GM19238 (cell line): ENCODE measurements around the gene DLL1.

Source experiments
- DNase-seq: peaks from one replicate; pipeline ENCODE4 v3.0.0; 2011; ENCODE audit warnings: low spot score; ENCODE audit not compliant: insufficient read length

DLL1 gene

DNA sequence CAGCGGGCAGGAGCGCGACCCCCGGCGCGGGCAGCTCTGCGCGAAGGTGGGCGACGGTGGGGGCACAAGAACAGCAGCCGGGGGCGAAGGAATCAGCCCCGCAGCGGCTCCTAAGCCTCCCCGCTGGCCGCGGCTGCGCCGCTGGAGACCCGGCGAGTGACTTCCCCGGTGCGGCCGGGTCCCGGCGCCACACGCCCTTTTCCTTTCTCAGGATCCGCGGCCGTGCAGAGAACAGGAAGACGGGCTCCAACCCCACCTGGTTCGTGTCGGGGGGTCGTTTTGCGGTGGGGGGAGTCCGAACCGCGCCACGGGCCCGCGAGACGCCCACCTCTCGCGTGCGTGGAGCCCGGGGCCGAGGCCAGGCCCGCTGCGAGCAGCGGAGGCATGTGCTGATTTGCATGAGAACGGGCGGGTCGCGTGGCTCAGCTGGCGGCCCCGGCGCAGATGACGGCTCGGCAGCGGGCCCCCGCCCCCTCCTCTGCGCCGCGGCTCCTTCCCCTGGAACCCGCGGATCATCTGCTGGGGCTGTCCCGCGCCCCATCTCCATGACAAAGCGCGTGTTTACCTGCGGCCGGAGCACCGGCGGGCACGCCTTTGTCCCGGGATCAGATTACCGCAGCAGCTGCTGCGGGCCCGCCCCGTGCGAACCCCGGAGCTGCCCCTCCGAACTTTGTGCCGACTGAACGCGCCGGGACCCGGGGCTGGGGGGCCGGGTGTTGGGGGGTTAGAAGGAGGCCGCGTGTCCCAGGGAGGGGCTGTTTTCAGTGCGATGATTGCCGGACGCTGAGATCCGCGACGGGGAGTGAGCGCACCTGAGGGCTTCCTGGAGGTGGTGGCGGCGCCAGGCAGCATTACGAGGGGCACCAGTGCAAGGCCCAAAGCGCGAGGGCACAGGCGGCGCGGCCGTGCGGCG lies 4.9 kb upstream of the DLL1 start:
- DNase-seq, result no peak

DNA sequence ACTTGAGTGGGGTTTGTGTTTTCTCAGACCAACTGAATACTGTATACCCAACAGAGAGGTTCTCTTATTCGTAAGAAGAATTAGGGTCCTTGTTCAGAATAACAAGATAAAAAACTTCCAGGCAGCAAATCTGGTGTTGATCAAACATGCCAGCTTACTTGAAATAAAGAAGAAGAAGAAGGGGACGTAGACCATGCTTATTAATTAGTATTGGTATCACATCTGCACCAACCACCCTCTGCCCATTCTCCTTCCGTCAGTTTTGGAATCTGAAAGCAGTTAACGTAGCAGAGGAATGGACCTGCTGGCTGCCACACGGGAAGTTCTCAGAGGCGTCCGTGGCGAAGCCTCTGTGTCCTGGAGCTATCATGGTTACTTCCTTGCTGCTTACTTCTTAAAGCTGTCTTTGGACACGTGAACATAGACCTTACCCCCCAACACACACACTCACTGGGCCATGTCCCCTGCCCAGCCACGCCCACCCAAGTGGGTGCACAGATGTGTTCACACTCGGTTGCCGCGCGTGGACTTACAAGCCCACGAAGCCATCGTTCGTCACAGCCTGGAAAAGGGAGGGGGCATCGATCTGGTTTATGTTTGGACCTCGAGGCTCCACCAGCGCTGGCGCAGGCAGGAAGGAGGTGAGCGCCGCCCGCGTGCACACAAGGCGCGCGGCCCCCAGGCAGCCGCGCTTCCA lies 4.1 kb upstream of the DLL1 start:
- DNase-seq, result no peak

DNA sequence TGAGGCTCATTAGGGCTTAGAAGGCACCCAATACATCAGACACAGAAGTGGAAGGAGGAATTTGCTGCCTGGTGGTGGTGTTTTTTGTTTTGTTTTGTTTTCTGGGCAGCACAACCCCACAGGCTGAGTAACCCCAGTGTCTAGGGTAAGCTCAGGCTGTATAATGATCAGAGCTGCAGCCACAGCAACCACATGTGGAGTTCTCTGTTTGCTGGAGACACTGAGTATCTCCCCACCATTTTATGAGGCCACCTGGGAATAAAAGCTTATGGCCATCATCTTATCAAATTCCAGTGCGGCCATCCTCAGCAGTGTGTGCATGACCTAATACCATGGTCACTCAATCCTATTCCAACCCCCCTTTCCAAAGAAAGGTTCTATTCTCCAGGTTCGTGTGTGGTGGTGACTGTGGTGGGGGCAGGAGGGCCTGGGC lies 3.4 kb upstream of the DLL1 start:
- no peak for DNase-seq

DNA sequence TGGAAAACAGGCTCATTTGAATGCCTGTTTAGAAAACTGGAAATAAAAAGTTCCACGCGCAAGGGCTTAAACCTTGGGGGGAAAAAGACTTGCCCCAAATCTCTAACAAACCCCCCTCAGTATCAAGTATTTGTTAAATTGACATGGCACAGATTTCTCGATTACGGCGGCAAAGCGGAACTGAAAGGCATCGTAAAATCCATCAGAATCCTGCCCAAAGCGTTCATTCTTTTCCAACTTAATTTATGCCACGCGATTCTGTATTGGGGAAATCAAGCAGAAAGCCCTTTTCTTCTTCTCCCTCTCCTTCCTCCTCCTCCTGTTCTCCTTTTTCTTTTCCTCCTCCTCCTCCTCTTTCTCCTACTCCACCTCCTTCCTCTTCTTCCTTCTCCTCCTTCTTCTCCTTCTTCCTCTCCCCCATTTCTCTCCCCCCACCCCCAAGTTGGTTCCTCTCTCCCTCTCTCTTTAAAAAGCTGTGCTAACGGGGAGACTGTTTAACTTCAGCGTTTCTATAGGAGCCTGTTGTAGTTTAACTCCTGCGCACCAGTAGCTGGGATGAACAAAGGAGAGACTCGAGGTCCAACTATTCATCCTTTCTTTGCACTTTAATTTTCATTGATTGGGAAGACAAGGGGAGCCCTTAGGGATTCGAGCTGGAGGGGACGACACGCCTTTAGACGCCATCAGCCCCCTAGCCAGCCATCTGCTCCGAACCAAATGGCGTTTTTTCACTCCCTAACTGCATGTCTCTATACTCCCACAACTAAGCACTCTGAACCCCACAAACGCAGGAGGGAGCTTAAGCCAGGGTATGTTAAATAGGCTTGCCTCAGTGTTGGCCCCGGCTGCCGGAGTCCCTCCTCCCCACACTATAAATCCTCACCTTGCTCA lies 2.7 kb upstream of the DLL1 start:
- DNase-seq, result no peak

DNA sequence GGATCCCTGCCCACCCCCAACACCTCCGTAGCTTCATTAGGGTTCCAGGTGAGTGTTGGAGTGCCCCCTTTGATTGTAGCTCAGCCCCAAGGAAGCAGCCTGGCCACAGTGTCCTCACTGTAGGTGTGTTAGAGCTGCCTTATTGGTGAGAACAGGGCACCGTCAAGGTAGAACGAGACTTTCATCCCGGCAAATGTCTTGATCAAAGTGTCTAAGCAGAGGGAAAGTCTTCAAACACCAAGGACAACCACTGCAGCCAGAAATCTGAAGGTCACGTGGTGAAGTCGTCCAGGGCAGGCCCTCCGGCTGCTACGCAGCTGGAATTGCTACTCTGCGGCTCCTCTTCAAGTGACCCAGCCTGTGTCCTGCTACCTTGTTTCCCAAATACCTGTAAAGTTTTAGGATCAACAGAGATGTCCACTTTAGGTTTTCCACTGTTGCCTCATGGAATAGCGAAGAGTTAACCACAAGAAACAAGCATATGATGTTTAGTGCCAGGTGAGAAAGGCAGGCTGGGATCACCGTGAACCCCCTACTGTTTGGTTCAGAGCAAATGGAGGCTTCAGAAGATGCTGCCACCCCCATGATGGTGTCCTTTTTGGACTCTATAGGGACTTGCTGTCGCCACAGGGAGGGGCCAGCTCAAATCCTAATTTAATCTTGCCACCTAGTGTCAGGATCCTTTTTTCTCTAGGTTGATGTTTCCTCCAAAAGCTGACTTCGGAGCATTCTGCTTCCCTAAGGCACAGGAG lies 1.7 kb upstream of the DLL1 start:
- DNase-seq, result no peak

DNA sequence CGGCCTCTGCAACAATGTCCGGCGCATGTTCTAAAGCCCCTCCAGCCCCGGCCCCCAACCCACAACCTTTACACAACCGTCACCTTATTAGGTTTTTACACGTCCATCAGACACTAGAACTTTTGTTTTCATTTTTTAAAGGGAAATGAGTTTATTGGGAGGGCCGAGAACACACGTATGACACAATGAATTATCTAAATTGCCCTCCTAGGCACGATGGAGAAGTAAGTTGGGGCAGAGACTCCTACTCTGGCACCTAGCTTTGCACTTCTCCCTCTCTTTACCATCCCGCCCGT lies 1.2 kb upstream of the DLL1 start:
- DNase-seq, result no peak

DNA sequence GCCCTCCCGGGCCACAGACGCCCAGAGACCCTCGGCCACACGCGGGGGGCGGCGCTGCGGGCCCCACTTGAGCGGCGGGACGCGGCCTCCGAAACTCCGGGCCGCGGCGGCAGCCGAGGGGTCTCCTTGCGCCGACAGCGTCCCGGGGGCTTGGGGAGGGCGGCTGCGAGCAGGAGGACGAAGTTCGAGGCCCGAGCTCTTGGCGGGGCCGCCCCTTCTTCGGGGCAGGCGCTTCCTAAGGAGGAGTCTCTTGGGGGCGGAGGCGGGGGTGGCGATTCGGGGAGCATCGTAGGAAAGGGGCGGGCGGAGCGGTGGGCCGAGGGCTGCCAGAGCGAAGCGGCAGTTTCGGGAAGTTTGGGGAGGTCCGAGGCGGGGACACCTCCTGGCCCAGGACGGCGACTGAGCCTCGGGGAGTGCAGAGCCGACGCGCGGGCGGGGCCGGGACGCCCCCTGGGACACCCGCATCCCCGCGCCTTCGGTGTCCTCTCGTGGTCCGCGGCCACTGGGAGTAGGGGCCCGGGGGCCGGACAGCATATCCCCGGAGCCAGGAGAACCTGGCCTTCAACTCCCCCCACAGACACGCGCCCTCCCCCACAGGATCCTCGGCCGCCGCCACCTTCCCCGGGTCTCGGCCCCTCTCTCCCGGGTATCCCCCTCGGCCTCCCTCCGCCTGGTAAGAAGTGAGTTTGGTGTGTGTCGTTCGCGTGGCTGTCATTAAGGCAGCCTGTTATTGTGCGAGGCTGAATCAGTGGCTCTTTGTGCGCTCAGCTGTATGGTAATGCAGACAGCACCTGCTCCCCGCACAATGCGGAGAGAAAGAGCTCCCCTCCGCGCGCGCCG lies 613 bp upstream of the DLL1 start:
- DNase-seq, result no peak

DNA sequence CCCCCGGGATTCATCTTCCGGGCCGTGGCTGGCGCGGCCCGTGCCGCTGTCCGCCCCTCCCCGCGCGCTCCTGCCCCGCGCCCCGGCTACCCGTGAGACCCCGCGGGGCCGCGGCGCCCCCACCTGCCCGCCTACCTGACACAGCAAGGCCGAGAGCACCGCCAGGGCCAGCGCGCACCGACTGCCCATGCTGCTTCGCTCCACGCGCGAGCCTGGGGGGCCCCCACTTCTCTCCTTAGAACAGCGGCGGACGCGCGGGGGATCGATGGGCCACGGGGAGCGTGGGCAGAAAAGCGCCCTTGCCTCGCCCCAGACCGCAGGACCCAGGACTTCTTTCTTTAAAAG lies 955 bp downstream of the DLL1 start:
- DNase-seq, result no peak

DNA sequence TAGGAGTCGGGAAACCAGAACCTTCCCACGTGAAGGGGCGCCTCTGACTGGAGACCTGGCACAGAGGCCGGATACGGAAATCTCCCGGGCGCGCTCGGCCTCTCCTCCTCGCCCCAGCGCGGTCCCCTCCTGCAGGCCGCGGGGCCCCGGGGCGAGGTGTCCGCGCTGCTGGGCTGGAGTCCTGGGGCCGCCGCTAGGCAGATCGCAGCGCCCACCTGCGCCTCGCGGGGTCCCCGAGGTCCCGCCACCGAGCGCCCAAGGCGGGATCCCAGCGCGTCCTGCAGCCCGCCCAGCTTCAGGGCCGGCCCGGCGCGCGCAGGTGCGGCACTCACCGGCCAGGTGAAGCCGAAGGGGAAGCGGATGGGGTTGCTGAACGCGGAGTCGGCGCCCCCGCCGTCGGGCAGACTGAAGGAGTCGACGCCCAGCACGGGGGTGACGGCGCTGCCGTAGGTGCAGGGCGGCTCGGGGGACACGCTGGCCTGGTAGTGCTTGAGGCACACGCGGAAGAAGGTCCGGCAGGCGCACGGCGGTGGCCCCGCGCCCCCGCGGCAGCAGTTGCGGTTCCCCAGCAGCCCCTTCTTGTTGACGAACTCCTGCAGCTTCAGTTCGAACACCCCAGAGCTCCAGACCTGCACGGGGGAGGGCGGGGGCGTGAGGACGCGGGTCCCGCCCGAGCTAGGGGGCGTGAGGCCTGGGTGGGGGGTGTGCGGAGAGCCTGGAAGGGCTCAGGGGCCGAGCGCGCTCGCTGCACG lies 1.5 kb downstream of the DLL1 start:
- DNase-seq, result no peak

DNA sequence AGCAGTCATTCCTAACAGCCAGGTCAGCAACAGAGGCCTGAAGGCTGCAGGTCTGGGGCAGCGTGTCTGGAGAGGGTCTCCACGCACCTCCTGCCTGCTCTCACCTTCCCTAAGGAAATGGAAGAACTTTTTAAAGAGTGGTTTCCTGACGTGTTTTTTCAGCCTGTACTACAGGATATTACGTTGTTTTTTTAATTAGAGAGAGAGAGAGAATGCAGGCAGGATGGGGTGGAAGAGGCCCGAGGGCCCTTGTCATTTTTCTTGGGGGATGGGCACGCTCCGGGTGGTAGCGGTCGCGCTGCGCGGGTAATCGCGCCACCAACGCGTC lies 2.1 kb downstream of the DLL1 start:
- no peak for DNase-seq

DNA sequence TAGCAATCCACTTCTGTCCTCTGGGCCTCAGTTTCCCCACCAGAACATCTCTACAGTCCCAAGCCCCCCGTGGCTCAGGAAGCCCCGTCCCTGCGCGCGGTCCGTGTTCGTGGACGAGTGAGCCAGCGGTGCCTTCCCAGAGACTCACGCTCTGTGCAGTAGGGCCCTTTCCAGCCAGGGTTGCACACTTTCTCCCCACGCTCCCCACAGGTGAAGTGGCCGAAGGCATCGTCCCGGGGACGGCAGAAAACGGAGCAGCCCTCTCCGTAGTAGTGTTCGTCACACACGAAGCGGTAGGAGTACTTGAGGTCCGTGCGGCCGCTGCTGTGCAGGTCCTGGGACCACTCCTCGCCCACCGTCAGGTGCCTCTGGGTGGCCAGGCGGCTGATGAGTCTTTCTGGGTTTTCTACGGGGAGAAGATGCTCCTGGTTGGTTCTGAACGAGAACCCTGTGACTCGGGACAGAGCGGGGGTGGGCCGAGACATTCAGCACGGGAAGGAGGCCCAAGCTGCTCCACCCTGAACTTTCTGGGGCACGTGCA lies 2.7 kb downstream of the DLL1 start:
- DNase-seq, result no peak

DNA sequence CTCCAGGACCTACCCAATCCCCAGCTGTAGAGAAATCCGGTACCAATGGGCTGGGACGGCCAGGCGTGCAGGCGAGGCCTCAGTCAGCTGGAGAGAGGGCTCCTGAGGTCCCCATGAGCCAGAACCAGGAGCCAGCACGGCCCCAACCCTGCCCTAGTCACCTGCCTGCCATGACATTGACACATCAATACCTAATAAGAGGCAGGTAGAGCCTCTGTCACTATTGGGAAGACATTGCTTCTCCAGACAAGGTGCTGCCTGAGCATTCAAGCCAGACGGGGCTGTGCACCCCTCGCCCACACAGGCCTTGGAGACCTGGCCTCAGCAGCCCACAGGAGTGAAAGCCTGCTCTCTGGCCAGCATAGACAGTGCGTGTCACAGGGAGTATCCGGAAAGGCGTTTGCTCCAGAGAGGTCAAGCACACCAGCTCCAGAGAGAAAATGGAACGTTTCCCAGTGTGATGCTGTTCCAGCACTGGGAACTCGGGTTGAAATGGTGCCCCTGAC lies 3.5 kb downstream of the DLL1 start:
- DNase-seq, result no peak

DNA sequence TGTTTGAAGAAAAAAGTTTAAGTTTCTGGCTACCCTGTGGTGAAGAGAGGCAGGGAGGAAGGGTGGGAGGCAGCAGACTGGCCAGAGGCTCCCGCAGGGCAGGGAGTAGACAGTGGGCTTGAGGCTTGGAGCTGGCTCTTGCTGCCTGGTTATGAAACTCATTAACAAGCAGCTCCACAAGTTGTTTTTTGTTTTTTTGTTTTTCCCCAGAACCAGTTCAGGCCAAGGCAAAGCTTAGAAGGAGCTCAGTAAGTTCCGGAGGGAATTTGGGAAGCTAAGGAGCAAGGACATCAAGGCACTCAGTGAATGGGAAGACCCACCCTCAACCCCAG lies 4.0 kb downstream of the DLL1 start:
- no peak for DNase-seq

DNA sequence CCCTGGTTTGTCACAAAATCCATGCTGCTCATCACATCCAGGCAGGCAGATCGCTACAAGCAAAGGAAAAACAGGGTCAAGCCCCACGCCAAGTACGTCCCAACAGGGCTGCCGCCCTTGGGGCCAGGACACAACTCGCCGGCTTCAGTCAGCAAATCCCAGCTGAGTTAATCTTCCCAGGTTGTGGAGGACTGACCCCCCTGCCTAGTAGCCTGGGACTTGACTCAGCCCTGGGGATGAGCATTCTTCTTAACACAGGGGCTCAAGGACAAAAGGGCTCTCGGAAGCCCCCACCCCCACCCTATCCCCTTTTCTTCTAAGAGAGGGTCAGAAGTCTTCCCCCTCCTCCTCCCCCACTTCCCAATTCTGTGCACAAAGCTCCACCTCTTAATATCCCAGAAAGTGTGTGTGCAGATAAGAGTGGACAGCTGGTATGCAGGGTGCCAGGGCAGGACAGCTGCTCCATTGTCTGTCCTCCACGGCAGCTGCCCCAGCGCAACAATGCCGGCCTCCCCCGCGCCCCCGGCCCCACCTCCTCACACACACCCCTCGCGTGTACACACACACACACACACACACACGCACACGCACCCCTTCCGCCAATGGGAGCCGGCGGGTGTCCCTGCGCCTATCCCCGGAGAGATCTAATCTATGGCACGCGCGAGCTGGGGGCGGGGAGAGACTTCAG lies 4.5 kb downstream of the DLL1 start:
- no peak for DNase-seq

DNA sequence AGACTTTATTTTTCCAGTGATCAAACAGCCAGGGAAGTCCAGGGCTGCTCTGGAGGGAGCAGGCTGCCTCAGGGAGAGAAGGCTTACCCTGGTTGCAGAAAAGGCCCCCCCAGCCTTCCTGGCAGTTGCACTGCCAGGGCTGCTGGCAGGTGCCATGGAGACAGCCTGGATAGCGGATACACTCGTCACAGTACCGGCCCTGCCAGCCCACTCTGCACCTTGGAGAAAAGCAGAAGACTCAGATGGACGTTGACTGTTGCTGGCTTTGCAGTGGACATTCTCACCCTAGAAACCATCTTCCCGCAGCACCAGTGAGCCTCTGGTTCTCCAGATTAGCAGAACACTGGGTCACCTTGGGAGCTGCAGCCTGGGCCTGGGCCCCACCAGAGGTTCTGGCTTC lies 5.4 kb downstream of the DLL1 start:
- no peak for DNase-seq

DNA sequence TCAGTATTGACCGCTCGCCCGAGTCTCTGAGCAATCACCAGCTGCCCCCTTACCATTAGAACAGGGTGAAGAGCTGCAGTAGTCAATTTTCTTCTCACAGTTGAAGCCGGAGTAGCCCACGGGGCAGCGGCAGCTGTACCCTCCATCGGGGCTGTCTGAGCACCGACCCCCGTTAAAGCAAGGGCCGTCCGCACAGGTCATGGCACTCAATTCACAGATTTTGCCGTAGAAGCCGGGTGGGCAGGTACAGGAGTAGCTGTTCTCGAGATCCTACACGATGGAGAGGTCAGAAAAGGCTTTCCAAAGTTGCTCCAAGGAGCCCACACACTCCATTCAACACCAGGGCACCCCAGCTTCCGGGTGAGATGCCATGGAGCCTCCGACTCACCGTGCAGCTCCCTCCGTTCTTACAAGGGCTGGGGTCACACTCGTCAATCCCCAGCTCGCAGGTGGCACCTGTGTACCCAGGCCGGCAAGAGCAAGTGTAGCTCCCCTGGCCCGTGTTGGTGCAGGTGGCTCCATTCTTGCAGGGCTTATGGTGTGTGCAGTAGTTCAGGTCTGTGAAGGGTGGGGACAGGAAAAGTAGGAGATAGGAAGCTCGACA lies 5.9 kb downstream of the DLL1 start:
- DNase-seq, result no peak

DNA sequence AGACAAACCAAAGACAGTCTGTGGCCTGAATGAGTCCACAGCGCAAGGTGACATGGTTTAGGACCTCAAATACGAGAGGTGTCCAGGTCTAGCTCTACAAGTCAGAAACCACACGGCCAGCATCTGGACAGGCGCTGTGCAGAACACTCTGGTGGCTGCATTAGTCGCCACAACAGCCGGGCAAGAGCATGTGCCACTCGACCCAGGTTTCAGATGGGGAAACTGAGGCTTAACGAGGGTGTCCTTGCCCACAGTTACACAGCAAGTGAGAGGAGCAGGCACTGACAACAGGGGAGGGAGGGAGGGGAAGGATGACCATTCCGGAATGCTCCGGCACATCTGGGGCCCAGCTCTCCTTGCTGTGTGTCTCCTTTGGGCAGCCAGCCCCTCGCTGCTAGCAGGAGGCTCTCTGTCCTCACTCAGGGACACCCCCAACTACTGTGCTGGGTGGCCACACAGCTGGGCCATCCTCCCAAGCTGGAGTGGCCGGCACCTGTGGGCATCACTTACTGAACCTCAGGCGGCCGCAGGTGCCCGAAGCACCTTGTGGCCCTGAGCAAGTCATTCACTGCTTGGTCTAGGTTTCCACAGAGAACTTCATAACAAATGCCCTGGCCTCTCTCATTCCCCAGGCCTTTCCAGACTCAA lies 6.6 kb downstream of the DLL1 start:
- DNase-seq, result no peak
